Activated naive CD8-positive, alpha-beta T cell treated with anti-CD3 and anti-CD28 coated beads, Interleukin-2, amount 10 ng/mL, durations not matched to agents 7 days and 5 days (primary cell): ENCODE data around the gene STK36. TPM values are rescaled to one million over a fixed set of nuclear protein-coding genes. Genes with fewer than 3 reads are reported as not detected.
A peak's percentile ranks its signal among the peaks of the same experiment; 100 is the strongest.

Source experiments
- ATAC-seq: fragments of 150-1000 bp; cut with Tn5 transposase; one replicate; pipeline ENCODE4 v1.10.0; 2021; ENCODE audit warnings: low read depth, moderate library complexity
- POLR2A ChIA-PET: fragments of 350-600 bp; sonication (Branson Sonifier 250); formaldehyde crosslinking; loops from one replicate; lab custom pipeline; 2021; ENCODE audit warnings: antibody characterized with exemption; lab: Charles Lee
- DNase-seq: peaks from one replicate; pipeline ENCODE4 v3.0.0; 2021
- H3K27ac Mint-ChIP-seq: one replicate; pipeline ENCODE4 v1.8.0; 2022; ENCODE audit warnings: mild to moderate bottlenecking, mixed read lengths
- H3K27me3 Mint-ChIP-seq: one replicate; pipeline ENCODE4 v1.8.0; 2022; ENCODE audit warnings: mild to moderate bottlenecking, moderate library complexity, mixed read lengths
- H3K36me3 Mint-ChIP-seq: one replicate; pipeline ENCODE4 v1.8.0; 2021; ENCODE audit warnings: mild to moderate bottlenecking, mixed read lengths
- H3K4me1 Mint-ChIP-seq: one replicate; pipeline ENCODE4 v1.8.0; 2021; ENCODE audit warnings: mixed read lengths
- H3K4me3 Mint-ChIP-seq: one replicate; pipeline ENCODE4 v1.8.0; 2022; ENCODE audit warnings: mild to moderate bottlenecking, moderate library complexity, mixed read lengths
- H3K9me3 Mint-ChIP-seq: one replicate; pipeline ENCODE4 v1.8.0; 2021; ENCODE audit warnings: mixed read lengths
- total RNA-seq, 2 experiments: library from RNA; stranded (reverse); gene quantifications; one replicate each; pipeline ENCODE4 v1.2.3, GENCODE V29; 2021

STK36 gene
- 10 to 100 TPM; 19.9 to 20.1 TPM for total RNA-seq

- no peaks in the 10 kb centered on the region for H3K27me3 Mint-ChIP-seq
- DNase-seq, result peak; percentile 79
- no peaks in the 10 kb centered on the region for H3K36me3 Mint-ChIP-seq
- peak; percentile 93 for ATAC-seq
- POLR2A ChIA-PET, result interaction anchor here (0.5 to 3.9 kb wide), 6 partner anchors 12 to 382 kb away, joined by 3 to 53 read pairs (median 4); partner anchors contain the start of genes BCS1L, TTLL4 and ZNF142
- H3K4me3 Mint-ChIP-seq, result peak within 1 kb of the TSS; percentile 97
- H3K4me1 Mint-ChIP-seq, result peaks cover 15% of the 10 kb centered on the region
- peak within 1 kb of the TSS; percentile 91 for H3K27ac Mint-ChIP-seq
- H3K9me3 Mint-ChIP-seq, result no peaks in the 10 kb centered on the region
Measured at GRCh38 chr2:218671654-218672566, at the start of gene STK36, which contains the start of gene RNF25. Gene STK36, plus strand, starts transcription at chr2:218672086. Its CDS starts 744 bp downstream, at chr2:218672830. Gene RNF25, minus strand, starts transcription at chr2:218672002. Its CDS starts 32 bp downstream, at chr2:218671970.

GRCh38 chr2:218622606-218623365, 49.1 kb upstream of the STK36 start:
- POLR2A ChIA-PET, result no interaction called here
- no peak for ATAC-seq
- Mint-ChIP-seq H3K27ac (no peak overlapping the region), H3K36me3 (no peaks in the 10 kb centered on the region), H3K4me1 (peaks cover under 1% of the 10 kb centered on the region), H3K4me3 (no peak overlapping the region), H3K27me3 (peaks cover 6% of the 10 kb centered on the region), H3K9me3 (no peaks in the 10 kb centered on the region)
- no peak for DNase-seq

- POLR2A ChIA-PET, result no interaction called here
- H3K27me3 Mint-ChIP-seq, result peaks cover 6% of the 10 kb centered on the region
- no peak overlapping the region for H3K4me3 Mint-ChIP-seq
- H3K4me1 Mint-ChIP-seq, result peaks cover 4% of the 10 kb centered on the region
- DNase-seq, result no peak
- no peaks in the 10 kb centered on the region for H3K36me3 Mint-ChIP-seq
- H3K9me3 Mint-ChIP-seq, result no peaks in the 10 kb centered on the region
- no peak for ATAC-seq
- H3K27ac Mint-ChIP-seq, result no peak overlapping the region
Measured at GRCh38 chr2:218623366-218623705, 48.5 kb upstream of the STK36 start.

GRCh38 chr2:218626369-218626768, 45.5 kb upstream of the STK36 start:
- POLR2A ChIA-PET, result no interaction called here
- H3K27me3 Mint-ChIP-seq, result peaks cover 6% of the 10 kb centered on the region
- H3K36me3 Mint-ChIP-seq, result no peaks in the 10 kb centered on the region
- no peak overlapping the region for H3K27ac Mint-ChIP-seq
- no peak overlapping the region for H3K4me3 Mint-ChIP-seq
- DNase-seq (no peak), ATAC-seq (no peak)
- H3K9me3 Mint-ChIP-seq, result no peaks in the 10 kb centered on the region
- peaks cover 9% of the 10 kb centered on the region for H3K4me1 Mint-ChIP-seq

- ATAC-seq (peak; percentile 26), DNase-seq (no peak)
- Mint-ChIP-seq H3K4me1 (peaks cover 9% of the 10 kb centered on the region), H3K4me3 (no peak overlapping the region), H3K9me3 (no peaks in the 10 kb centered on the region), H3K27me3 (peaks cover 3% of the 10 kb centered on the region), H3K36me3 (no peaks in the 10 kb centered on the region), H3K27ac (no peak overlapping the region)
- POLR2A ChIA-PET, result interaction anchor here (0.6 to 1.3 kb wide), 2 partner anchors 44 to 93 kb away, joined by 3 to 4 read pairs; partner anchors contain the start of genes RNF25 and STK36
Measured at GRCh38 chr2:218627939-218628338, 43.9 kb upstream of the STK36 start.

GRCh38 chr2:218631837-218632236, 40.0 kb upstream of the STK36 start:
- Mint-ChIP-seq H3K9me3 (no peaks in the 10 kb centered on the region), H3K4me1 (peaks cover 9% of the 10 kb centered on the region), H3K27ac (no peak overlapping the region), H3K4me3 (no peak overlapping the region), H3K27me3 (no peaks in the 10 kb centered on the region), H3K36me3 (peaks cover 10% of the 10 kb centered on the region)
- POLR2A ChIA-PET, result no interaction called here
- ATAC-seq (no peak), DNase-seq (no peak)

- H3K36me3 Mint-ChIP-seq, result peaks cover 22% of the 10 kb centered on the region
- no peaks in the 10 kb centered on the region for H3K27me3 Mint-ChIP-seq
- H3K4me1 Mint-ChIP-seq, result no peaks in the 10 kb centered on the region
- H3K9me3 Mint-ChIP-seq, result no peaks in the 10 kb centered on the region
- no peak for DNase-seq
- no peak overlapping the region for H3K27ac Mint-ChIP-seq
- ATAC-seq, result no peak
- H3K4me3 Mint-ChIP-seq, result no peak overlapping the region
- POLR2A ChIA-PET, result no interaction called here
Measured at GRCh38 chr2:218635719-218636118, 36.2 kb upstream of the STK36 start.

GRCh38 chr2:218638372-218638771, 33.5 kb upstream of the STK36 start:
- Mint-ChIP-seq H3K36me3 (peaks cover 27% of the 10 kb centered on the region), H3K4me3 (no peak overlapping the region)

GRCh38 chr2:218642121-218642656, 29.7 kb upstream of the STK36 start:
- Mint-ChIP-seq H3K27me3 (no peaks in the 10 kb centered on the region), H3K27ac (no peak overlapping the region), H3K4me1 (no peaks in the 10 kb centered on the region), H3K4me3 (no peak overlapping the region), H3K36me3 (peaks cover 17% of the 10 kb centered on the region), H3K9me3 (no peaks in the 10 kb centered on the region)
- ATAC-seq (no peak), DNase-seq (no peak)
- POLR2A ChIA-PET, result interaction anchor here (0.6 kb wide), 1 partner anchor 44 kb away, joined by 3 read pairs; no protein-coding TSS in a partner anchor

More at GRCh38 chr2:218638372-218638771, 33.5 kb upstream of the STK36 start:
- ATAC-seq (no peak), DNase-seq (no peak)
- no peaks in the 10 kb centered on the region for H3K9me3 Mint-ChIP-seq
- no peaks in the 10 kb centered on the region for H3K27me3 Mint-ChIP-seq
- POLR2A ChIA-PET, result no interaction called here
- no peak overlapping the region for H3K27ac Mint-ChIP-seq
- H3K4me1 Mint-ChIP-seq, result no peaks in the 10 kb centered on the region

GRCh38 chr2:218642786-218643185, 29.1 kb upstream of the STK36 start:
- Mint-ChIP-seq H3K4me3 (no peak overlapping the region), H3K27ac (no peak overlapping the region), H3K36me3 (peaks cover 13% of the 10 kb centered on the region), H3K4me1 (peaks cover 2% of the 10 kb centered on the region), H3K27me3 (no peaks in the 10 kb centered on the region), H3K9me3 (no peaks in the 10 kb centered on the region)
- POLR2A ChIA-PET, result no interaction called here
- DNase-seq (no peak), ATAC-seq (no peak)

- H3K27ac Mint-ChIP-seq, result no peak overlapping the region
- no peaks in the 10 kb centered on the region for H3K27me3 Mint-ChIP-seq
- peaks cover 9% of the 10 kb centered on the region for H3K36me3 Mint-ChIP-seq
- ATAC-seq, result no peak
- no peak for DNase-seq
- no peaks in the 10 kb centered on the region for H3K9me3 Mint-ChIP-seq
- POLR2A ChIA-PET, result no interaction called here
- H3K4me3 Mint-ChIP-seq, result no peak overlapping the region
- peaks cover 7% of the 10 kb centered on the region for H3K4me1 Mint-ChIP-seq
Measured at GRCh38 chr2:218643751-218644310, 28.1 kb upstream of the STK36 start.

GRCh38 chr2:218644721-218645120, 27.2 kb upstream of the STK36 start:
- DNase-seq (no peak), ATAC-seq (no peak)
- Mint-ChIP-seq H3K4me1 (peaks cover 7% of the 10 kb centered on the region), H3K27ac (no peak overlapping the region), H3K36me3 (peaks cover 12% of the 10 kb centered on the region), H3K4me3 (no peak overlapping the region), H3K9me3 (no peaks in the 10 kb centered on the region), H3K27me3 (no peaks in the 10 kb centered on the region)
- POLR2A ChIA-PET, result no interaction called here

GRCh38 chr2:218645126-218645525, 26.8 kb upstream of the STK36 start:
- ATAC-seq (no peak), DNase-seq (no peak)
- Mint-ChIP-seq H3K4me1 (peaks cover 7% of the 10 kb centered on the region), H3K9me3 (no peaks in the 10 kb centered on the region), H3K27ac (no peak overlapping the region), H3K36me3 (peaks cover 12% of the 10 kb centered on the region), H3K27me3 (no peaks in the 10 kb centered on the region), H3K4me3 (no peak overlapping the region)
- POLR2A ChIA-PET, result no interaction called here
